Endothelial cell of umbilical vein (primary cell): Measurements from ENCODE around the gene TRPM5. TPM values are rescaled to one million over a fixed set of nuclear protein-coding genes. Genes with fewer than 3 reads are reported as not detected.

Experiments
- BruUV-seq: library from RNA; stranded (reverse); fragments of 400-500 nt; replicated peaks from 2 replicates; lab custom pipeline; 2021; lab: Mats Ljungman, UMichigan
- CTCF ChIA-PET: fragments of 300-600, 350-600 bp; sonication (Branson Sonifier 250); formaldehyde crosslinking; loops from one replicate; lab custom pipeline; 2021; ENCODE audit warnings: antibody characterized with exemption, inconsistent platforms; lab: Charles Lee
- POLR2A ChIA-PET: fragments of 300-600, 350-600 bp; sonication (Branson Sonifier 250); formaldehyde crosslinking; loops from one replicate; lab custom pipeline; 2021; ENCODE audit warnings: antibody characterized with exemption, inconsistent platforms; lab: Charles Lee
- DNase-seq: peaks from one replicate; pipeline ENCODE4 v3.0.0-alpha.2; 2011; ENCODE audit warnings: low read depth, low spot score
- FAIRE-seq: peaks from 2 replicates; lab custom pipeline; 2011; peaks lifted over from hg19 to GRCh38; lab: Jason Lieb, UNC
- H2AFZ ChIP-seq: 2 replicates; pipeline ENCODE4 v1.6.0; 2012; ENCODE audit warnings: low read depth, low read length, control low read depth, inconsistent platforms
- H3K27ac ChIP-seq: 2 replicates; pipeline ENCODE4 v1.5.1; 2011; ENCODE audit warnings: low read depth, mild to moderate bottlenecking, control low read depth, low read length, moderate library complexity; ENCODE audit not compliant: insufficient read depth
- H3K27me3 ChIP-seq, 2 experiments: 2 replicates each; pipeline versions ENCODE4 v1.6.0 to v1.6.1; 2011; ENCODE audit warnings: low read length in 2 of 2, mixed read lengths in 1 of 2; ENCODE audit not compliant: control insufficient read depth in 2 of 2, insufficient read depth in 2 of 2
- H3K36me3 ChIP-seq, 2 experiments: 2 replicates in 1 of 2; 3 replicates in 1 of 2; pipeline ENCODE4 v1.5.1; 2011; ENCODE audit warnings: low read length in 2 of 2, mild to moderate bottlenecking in 1 of 2, moderate library complexity in 1 of 2; ENCODE audit not compliant: control insufficient read depth in 2 of 2, insufficient read depth in 2 of 2; ENCODE audit errors: extremely low read depth in 1 of 2
- H3K4me1 ChIP-seq: 3 replicates; pipeline ENCODE4 v1.5.1; 2011; ENCODE audit warnings: mild to moderate bottlenecking, low read length; ENCODE audit not compliant: control insufficient read depth, insufficient read depth; ENCODE audit errors: extremely low read depth
- H3K4me2 ChIP-seq: 2 replicates; pipeline ENCODE4 v1.6.1; 2011; ENCODE audit warnings: low read length, control low read depth, mixed read lengths; ENCODE audit not compliant: insufficient read depth
- H3K4me3 ChIP-seq, 3 experiments: fragments of 200-600 bp in 1 of 3; sonication (generic), shearing (Covaris generic) in 1 of 3; replicated peaks in 1 of 3; 2 replicates each; pipeline ENCODE4 v1.5.1; 2011 to 2016; ENCODE audit warnings: control low read depth in 3 of 3, low read length in 3 of 3, mild to moderate bottlenecking in 2 of 3, inconsistent platforms in 1 of 3, low read depth in 1 of 3, moderate library complexity in 1 of 3; ENCODE audit not compliant: insufficient read depth in 1 of 3
- H3K79me2 ChIP-seq: 2 replicates; pipeline ENCODE4 v1.6.0; 2012; ENCODE audit warnings: low read length, inconsistent platforms; ENCODE audit not compliant: control insufficient read depth, insufficient read depth
- H3K9ac ChIP-seq: replicated peaks from 2 replicates; pipeline ENCODE3; 2011; ENCODE audit warnings: low read length, control low read depth; ENCODE audit not compliant: insufficient read depth; ENCODE audit errors: extremely low read depth
- H3K9me1 ChIP-seq: replicated peaks from 3 replicates; pipeline ENCODE4 v1.6.0; 2011; ENCODE audit warnings: mild to moderate bottlenecking, low read length; ENCODE audit not compliant: control insufficient read depth, insufficient read depth; ENCODE audit errors: extremely low read depth
- H3K9me3 ChIP-seq: replicated peaks from 2 replicates; pipeline ENCODE4 v1.5.1; 2012; ENCODE audit warnings: low read length, inconsistent platforms; ENCODE audit not compliant: control insufficient read depth, insufficient read depth
- H4K20me1 ChIP-seq: replicated peaks from 2 replicates; pipeline ENCODE3; 2011; ENCODE audit warnings: mild to moderate bottlenecking, low read length; ENCODE audit not compliant: control insufficient read depth, insufficient read depth; ENCODE audit errors: extremely low read depth
- EZH2 ChIP-seq: IDR thresholded peaks from 2 replicates; pipeline ENCODE4 v1.6.1; 2012; ENCODE audit warnings: borderline replicate concordance, low read depth, mild to moderate bottlenecking, moderate library complexity, low read length, inconsistent platforms; ENCODE audit not compliant: severe bottlenecking
- FOS ChIP-seq: IDR thresholded peaks from 2 replicates; pipeline ENCODE4 v1.6.1; 2011; ENCODE audit warnings: mild to moderate bottlenecking, low read length, moderate library complexity, borderline replicate concordance; ENCODE audit not compliant: insufficient read depth
- GATA2 ChIP-seq: IDR thresholded peaks from 2 replicates; pipeline ENCODE4 v1.7.0; 2011; ENCODE audit warnings: low read depth, mild to moderate bottlenecking, moderate library complexity, mixed read lengths, low read length; ENCODE audit not compliant: insufficient read length, insufficient read depth
- JUN ChIP-seq: IDR thresholded peaks from 2 replicates; pipeline ENCODE4 v1.6.1; 2011; ENCODE audit warnings: borderline replicate concordance, low read depth; ENCODE audit not compliant: insufficient read length, insufficient read depth
- MYC ChIP-seq: IDR thresholded peaks from one replicate; pipeline ENCODE4 v1.6.1; 2011; ENCODE audit warnings: mild to moderate bottlenecking, low read depth, low read length
- POLR2A ChIP-seq: IDR thresholded peaks from 2 replicates; pipeline ENCODE4 v1.6.1; 2012; ENCODE audit warnings: low read depth, mild to moderate bottlenecking, control low read depth, low read length
- POLR2AphosphoS5 ChIP-seq: IDR thresholded peaks from 2 replicates; pipeline ENCODE4 v1.6.1; 2012; ENCODE audit warnings: low read depth, mild to moderate bottlenecking, control low read depth, low read length, moderate library complexity; ENCODE audit not compliant: insufficient read depth
- dilution Hi-C: fragments of 300-500 bp; cut with MboI; formaldehyde crosslinking; loops from one replicate; pipeline ENCODE4 v1.15.0; 2019; ENCODE audit warnings: low sequenced_read_pairs; ENCODE audit not compliant: extremely low pct_ligation_motif_present
- intact Hi-C: fragments of 100-400 bp; cut with micrococcal nuclease; formaldehyde crosslinking; loops from one replicate; pipeline ENCODE4 v1.10.0; 2022
- polyA plus RNA-seq, 4 experiments: library from polyadenylated mRNA; depleted of rRNA in 3 of 4; stranded (reverse) in 3 of 4; unstranded in 1 of 4; fragments of >200 nt; gene quantifications; 2 replicates each; pipeline versions ENCODE4 v1.2.1 to v1.2.3, GENCODE V29; 2011 to 2012; ENCODE audit warnings: missing spikeins in 1 of 4
- total RNA-seq: library from RNA; stranded (reverse); gene quantifications from 2 replicates; pipeline ENCODE4 v1.2.3, GENCODE V29; 2021
- TF ChIP-seq, protein P1 (sequence below): IDR thresholded peaks from 2 replicates; pipeline ENCODE4 v1.6.1; 2011; ENCODE audit not compliant: insufficient read depth, insufficient read length
- TF ChIP-seq, protein P2 (sequence below), 2 donors: IDR thresholded peaks; 1 replicate in 1 of 2; 2 replicates in 1 of 2; pipeline ENCODE4 v1.5.1; 2011; ENCODE audit warnings: low read length in 2 of 2, mild to moderate bottlenecking in 2 of 2, moderate library complexity in 2 of 2, control low read depth in 1 of 2, inconsistent platforms in 1 of 2, low read depth in 1 of 2; ENCODE audit not compliant: insufficient read depth in 1 of 2; ENCODE audit errors: extremely low read depth in 1 of 2

TRPM5 gene
- total and polyA plus RNA-seq, 2 donors (not counting 3 experiments of a cell fraction or from before 2014, with no cell fraction given): not detected

DNA sequence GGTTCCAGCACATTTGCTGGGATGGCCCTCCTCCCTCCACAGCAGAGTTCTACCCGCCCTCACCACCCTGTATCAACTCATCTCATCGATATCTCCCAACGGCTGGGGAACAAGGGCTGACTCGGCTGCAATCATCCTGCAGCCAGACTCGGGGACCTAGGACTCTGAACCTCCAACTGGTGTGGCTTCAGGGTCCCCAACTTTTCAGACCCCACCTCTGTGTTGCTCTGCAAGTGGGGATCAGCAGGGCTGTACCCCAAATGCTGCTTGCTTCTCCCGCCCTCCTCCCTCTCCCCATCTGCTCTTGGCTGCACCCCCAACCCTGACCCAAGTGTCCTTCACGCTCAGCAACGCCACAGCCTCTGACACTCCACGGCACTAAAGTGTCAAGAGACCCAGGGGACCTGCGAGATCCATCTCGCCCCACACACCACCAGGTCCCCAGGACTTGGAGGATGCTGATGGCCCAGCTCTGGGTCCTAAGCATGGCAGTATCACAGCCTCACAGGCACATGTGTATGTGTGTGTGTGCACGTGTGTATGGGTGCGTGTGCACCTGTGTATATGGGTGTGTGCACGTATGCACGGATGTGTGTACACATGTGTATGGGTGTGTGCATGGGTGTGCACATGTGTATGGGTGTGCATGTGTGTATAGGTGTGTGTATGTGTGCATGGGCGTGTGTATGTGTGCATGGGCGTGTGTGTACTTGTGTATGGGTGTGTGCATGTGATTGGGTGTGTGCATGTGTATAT is 26.9 kb upstream of the TRPM5 start:
- H3K4me2 ChIP-seq: no peak overlapping the region
- no peak for TF ChIP-seq GATA2
- TF ChIP-seq, protein P1, sequence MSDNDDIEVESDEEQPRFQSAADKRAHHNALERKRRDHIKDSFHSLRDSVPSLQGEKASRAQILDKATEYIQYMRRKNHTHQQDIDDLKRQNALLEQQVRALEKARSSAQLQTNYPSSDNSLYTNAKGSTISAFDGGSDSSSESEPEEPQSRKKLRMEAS: no peak
- TF ChIP-seq POLR2A: no peak
- no peak for TF ChIP-seq MYC
- no peak for TF ChIP-seq JUN
- no peak for TF ChIP-seq FOS
- no peak for TF ChIP-seq POLR2AphosphoS5
- TF ChIP-seq, protein P2, sequence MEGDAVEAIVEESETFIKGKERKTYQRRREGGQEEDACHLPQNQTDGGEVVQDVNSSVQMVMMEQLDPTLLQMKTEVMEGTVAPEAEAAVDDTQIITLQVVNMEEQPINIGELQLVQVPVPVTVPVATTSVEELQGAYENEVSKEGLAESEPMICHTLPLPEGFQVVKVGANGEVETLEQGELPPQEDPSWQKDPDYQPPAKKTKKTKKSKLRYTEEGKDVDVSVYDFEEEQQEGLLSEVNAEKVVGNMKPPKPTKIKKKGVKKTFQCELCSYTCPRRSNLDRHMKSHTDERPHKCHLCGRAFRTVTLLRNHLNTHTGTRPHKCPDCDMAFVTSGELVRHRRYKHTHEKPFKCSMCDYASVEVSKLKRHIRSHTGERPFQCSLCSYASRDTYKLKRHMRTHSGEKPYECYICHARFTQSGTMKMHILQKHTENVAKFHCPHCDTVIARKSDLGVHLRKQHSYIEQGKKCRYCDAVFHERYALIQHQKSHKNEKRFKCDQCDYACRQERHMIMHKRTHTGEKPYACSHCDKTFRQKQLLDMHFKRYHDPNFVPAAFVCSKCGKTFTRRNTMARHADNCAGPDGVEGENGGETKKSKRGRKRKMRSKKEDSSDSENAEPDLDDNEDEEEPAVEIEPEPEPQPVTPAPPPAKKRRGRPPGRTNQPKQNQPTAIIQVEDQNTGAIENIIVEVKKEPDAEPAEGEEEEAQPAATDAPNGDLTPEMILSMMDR (IDR thresholded peaks at IDR 0.05; ENCODE audit: extremely low read depth in 1 of 2, insufficient read depth in 1 of 2, low read depth in 1 of 2, low read length in 2 of 2): no peak
- TF ChIP-seq EZH2: no peak
- H3K4me1 ChIP-seq: no peaks in the 10 kb centered on the region
- FAIRE-seq: no peak
- no peaks in the 10 kb centered on the region for H3K9me3 ChIP-seq
- H3K27ac ChIP-seq: no peak overlapping the region
- ChIA-PET POLR2A (no interaction called here), CTCF (no interaction called here)
- H3K27me3 ChIP-seq: no peaks in the 10 kb centered on the region
- intact Hi-C loops (no loop called here), dilution Hi-C loops (no loop called here)
- H3K9ac ChIP-seq: no peak overlapping the region
- no peaks in the 10 kb centered on the region for H3K9me1 ChIP-seq
- no peaks in the 10 kb centered on the region for H4K20me1 ChIP-seq
- H2AFZ ChIP-seq: no peak overlapping the region
- BruUV-seq: no TSS peak
- DNase-seq: no peak
- H3K79me2 ChIP-seq: no peaks in the 10 kb centered on the region
- no peak overlapping the region for H3K4me3 ChIP-seq
- no peaks in the 10 kb centered on the region for H3K36me3 ChIP-seq
